Measurements from ENCODE around the gene HDAC4. TPM values are rescaled to one million over a fixed set of nuclear protein-coding genes. Genes with fewer than 3 reads are reported as not detected.
A peak's percentile ranks its signal among the peaks of the same experiment; 100 is the strongest.

Gene HDAC4
- total RNA-seq, 1 donor from 2014 or later: 33.9 TPM

DNA sequence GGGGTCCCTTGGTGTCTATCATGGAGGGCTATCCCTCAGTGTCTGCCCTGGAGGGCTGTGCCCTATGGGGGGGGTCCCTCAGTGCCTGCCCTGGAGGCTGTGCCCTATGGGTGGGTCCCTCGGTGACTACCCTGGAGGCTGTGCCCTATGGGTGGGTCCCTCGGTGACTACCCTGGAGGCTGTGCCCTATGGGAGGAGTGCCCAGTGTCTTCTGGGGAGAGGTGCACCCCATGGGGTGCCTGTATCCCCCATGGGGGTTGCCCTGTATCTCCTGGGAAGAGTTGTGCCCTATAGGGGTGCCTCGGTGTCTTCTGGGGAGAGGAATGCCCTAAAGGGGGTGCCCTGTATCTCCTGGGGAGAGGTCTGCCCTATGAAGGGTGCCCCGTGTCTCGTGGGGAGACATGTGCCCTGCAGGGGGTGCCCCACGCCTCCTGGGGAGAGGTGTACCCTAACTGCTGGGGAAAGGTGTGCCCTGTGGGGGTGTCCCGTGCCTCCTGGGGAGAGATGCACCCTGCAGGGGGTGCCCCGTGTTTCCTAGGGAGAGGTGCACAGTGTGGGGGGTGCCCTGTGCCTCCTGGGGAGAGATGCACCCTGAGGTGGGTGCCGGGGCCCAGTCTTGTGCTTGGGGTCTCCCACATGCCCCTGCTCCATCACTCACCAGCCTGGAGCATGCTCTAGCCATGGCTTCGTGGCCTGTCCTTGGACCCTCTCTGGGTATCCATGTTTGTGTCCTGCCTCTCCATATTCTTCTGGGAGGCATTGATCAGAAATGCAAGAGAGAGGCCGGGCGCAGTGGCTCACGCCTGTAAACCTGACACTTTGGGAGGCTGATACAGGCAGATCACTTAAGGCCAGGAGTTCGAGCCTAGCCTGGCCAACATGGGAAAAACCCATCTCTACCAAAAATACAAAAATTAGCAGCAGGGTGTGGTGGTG, 215.6 kb downstream of the HDAC4 start:
- ATAC-seq: no peak

DNA sequence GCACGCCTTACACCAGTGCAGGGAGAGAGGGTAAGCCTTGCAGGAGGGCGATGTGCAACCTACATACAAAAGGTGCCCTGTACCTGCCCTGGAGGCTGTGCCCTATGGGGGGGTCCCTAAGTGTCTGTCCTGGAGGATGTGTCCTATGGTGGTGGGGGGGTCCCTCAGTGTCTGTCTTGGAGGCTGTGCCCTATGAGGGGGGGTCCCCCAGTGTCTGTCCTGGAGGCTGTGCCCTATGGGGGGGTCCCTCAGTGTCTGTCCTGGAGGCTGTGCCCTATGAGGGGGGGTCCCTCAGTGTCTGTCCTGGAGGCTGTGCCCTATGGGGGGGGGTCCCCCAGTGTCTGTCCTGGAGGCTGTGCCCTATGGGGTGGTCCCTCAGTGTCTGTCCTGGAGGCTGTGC, 216.6 kb downstream of the HDAC4 start:
- ATAC-seq: no peak

DNA sequence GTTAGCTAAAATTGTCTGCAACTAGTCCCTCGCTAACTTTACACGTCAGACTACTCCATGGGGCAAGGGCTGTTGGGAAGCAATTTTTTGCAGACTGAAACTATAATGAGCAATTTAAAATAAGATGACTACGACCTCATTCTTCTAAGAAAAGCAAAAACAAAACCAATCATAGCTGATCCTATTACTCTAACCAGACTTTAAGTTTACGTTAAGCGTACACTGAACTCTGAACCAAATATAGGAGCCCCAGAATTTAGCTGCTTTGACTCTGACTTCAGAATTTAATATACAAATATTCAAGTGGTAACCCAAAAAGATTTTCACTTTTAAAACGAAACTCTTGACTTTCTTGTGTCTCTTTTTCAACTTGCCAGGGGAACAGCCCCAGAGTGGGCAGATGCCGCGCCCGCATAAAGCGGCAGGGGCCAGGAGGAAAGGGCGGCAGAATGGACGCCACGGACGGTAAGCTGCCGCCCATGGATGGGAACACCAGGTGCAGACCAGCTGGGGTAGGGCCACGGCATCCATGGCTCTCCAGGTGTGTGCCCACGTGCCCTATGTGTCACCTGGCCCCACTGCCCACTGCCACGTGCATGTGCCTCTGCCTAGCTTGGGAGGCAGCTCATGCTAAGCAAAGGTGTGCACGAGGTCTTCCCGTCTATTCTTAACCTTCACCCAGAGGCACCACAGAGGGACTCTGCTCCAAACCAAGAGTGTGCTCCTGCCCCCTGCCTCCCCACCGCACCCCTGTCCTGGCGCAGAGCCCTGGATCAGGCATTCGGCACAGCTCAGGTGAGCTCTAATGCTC, 217.6 kb downstream of the HDAC4 start:
- peak; percentile 11 for ATAC-seq

DNA sequence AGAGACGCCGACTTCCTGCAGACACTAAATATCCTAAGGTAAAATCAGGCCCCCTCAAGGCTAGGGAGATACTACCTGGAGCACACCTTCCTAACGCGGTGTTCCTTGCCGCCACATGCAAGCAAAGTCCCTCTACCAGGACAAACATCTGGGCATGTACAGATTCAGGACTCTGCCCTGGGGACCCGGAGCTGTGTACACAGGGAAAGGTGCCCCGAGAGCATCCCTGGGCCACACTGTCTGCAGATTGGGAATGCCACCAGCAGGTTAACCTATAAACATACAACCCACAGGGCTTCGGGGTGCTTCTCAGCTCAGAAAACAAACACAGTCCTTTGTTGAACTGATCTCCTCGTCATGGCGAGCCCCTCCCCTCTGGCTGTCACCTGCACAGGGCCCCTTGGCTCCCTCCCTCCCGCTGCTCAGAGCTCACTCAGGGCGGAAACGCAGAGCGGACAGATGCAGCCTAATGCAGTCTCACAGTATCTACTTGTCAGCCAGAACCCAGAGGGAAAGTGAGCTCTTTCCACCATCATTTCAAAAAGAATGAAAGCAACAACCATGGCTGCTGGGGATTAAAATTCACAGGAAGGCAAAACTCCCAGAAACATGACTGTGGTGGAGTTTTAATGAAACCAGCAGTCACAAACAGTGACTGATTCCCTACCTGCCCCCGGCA, 218.8 kb downstream of the HDAC4 start:
- ATAC-seq: no peak

DNA sequence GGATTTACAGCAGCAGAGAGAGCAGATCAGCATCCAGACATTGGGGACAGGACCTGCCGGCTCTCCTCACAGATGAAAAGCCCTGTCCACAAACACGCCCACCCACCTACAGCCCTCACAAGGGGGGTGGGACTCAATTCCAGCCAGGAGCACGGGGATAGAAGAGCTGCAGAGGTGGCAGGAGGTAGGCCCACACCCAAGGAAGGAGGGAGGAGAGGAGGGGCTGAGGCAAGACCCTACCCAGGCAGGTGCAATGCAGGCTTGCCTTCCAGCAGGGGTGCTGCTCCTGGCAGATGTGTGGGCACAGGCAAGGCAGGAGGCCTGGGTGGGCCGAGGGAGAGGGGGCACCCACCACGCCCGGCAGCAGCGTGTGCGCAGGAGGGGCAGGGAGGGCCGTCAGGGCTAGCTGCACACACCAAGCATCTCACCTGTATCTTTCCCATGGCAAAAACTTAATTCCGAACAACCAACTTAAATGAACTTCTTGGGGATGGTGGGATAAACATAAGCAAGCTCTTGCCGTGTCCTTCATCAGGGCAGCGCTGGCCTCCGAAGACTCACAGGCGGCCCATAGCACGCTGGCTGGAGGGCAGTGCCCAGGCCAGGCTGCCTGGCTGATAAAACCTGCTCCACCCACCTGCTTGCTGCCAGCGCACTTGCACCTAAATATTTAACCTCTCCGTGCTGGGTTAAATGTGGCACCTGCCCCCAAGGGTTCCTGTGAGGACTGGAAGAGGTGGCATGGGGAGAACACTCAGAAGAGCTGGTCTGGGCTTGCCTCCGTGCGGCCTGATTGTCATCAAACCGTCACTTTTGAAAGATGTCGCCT, 219.5 kb downstream of the HDAC4 start:
- no peak for ATAC-seq

DNA sequence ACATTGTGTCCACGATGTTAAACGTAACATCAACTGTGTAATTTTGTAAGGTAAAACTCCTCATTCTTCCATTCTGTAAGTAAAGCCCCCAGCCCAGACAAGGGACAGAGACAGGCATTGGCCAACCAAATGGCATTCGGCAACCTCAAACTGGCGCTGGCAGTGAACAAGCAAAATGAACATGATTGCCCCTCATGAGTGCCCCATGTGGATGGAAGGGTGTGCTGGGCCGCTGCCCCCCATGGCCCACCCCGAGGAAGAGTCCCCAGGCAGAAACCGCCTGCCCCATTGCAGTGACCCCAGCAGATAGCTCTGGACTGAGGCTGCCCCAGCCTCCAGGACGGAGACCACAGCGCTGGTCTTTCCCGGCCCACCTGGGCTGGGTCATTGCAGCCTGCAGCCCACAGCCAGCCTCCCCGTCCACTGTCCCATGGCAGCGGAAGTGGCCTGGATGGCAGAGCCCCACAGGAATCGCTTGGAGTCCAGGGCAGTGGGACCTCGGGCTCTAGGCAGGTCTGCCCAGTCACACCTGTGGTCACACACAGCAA, 220.2 kb downstream of the HDAC4 start:
- ATAC-seq: no peak

DNA sequence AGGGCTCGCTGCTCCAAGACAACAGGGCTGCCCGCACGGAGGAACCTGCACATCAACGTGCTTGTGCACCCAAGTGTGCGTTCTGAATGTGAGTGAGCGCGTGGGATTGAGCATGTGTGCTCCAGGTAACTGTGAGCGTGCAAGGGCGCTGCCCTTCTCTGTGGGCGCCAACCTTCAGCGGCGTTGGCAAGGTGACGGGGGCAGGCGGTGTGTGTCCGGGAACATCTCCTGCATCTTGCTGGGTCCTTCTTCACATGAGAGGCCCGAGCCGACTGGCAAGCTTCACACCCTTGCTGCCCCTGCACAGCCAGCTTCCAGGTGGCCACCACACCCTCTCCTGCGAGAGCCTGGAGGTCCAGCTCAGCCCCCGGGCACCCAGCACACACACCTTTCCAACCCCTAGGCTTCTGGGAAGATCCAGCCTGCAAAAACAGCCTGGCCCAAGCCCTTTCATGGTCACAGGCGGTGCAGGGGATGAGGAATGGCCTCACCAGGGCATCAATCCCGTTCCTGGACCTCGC, 220.9 kb downstream of the HDAC4 start:
- ATAC-seq: no peak

DNA sequence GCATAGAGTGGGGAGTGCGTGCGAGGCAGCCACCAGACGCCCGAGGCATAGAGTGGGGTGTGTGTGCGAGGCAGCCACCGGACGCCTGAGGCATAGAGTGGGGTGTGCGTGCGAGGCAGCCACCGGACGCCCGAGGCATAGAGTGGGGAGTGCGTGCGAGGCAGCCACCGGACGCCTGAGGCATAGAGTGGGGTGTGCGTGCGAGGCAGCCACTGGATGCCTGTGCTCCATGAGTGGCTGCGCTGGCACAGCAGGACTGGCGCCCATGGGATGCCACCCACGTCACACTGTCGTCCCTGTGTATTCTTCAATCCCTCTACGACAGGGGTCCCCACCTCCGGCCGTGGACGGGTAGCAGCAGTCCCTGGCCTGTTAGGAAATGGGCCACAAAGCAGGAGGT, 221.9 kb downstream of the HDAC4 start:
- no peak for ATAC-seq

DNA sequence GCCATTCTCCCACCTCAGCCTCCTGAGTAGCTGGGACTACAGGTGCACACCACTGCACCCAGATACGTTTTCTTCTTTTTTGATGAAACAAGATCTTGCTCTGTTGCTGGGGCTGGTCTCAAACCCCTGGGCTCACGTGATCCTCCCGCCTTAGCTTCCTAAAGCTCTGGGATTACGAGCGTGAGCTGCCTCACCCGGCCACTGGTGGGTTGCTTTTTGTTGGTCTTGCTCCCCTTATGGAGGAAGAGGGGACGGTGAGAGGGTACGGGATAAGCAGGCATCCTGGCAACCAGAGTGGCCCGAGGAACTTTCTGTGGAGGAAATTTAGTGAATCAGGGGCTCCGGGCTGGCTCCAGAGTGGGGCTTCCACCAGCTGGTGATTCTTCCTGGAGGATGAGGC, 222.3 kb downstream of the HDAC4 start:
- ATAC-seq: no peak

DNA sequence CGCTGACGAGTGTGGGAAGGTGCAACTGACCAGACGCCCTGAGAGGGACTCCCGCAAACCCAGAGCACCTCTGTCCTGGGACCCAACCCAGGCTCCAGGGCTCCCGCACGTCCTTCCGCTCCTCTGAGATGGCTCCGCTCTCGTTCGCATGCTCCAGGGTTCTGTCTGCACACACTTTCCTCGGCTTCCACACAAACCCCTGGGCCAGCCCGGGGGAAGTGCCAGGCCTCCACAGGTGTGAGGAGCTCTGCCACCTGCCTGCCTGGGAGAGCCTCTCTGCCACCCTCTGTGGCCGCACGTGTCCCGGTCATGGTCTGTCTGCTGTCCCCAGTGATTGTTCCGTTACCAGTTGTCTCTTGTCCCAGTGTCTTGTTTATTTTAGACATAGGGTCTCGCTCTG, 222.9 kb downstream of the HDAC4 start:
- peak; percentile 14 for ATAC-seq

DNA sequence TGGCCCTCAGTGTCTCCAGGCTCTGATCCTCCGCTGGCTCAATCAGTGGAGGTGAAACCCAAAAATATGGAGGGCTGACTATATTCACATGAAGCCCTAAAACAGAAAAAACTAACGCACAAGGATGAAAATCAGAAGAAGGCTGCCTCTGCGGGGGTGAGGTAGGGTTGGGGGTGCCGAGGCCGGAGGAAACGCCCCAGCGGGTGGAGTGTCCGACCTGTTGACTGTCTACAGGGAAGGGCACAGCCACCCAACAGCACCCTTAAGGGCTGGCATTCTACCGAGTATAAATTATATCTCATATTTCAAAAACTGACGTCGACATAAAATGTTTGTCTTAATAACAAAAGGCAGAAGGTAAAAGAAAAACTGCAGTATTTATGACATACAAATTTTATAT, 223.5 kb downstream of the HDAC4 start:
- ATAC-seq: no peak

DNA sequence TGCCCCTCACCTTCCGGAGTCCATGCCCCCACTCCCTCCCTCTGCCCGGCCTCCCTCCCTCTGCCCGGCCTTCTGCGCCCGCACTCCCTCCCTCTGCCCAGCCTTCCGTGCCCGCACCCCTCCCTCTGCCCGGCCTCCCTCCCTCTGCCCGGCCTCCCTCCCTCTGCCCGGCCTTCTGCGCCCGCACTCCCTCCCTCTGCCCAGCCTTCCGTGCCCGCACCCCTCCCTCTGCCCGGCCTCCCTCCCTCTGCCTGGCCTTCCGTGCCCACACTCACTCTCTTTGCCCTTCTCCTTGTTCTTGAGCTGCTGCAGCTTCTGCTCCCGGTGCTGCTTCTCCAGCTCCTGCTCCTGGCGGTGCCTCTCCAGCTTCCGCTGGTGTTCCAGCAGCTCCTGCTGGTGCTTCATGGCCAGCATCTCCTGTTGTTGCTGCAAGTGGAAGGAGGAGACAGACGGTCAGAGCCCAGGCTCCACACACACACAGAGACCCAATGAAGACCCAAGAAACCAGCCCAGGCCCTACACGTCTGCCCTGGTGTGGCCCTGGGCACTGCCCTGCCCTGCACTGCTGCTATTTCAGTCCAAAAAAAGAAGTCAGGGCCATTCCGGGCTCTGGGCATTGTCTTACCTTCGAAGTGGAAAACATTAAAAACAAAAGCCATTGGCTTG, 224.5 kb downstream of the HDAC4 start:
- ATAC-seq: peak; percentile 34

DNA sequence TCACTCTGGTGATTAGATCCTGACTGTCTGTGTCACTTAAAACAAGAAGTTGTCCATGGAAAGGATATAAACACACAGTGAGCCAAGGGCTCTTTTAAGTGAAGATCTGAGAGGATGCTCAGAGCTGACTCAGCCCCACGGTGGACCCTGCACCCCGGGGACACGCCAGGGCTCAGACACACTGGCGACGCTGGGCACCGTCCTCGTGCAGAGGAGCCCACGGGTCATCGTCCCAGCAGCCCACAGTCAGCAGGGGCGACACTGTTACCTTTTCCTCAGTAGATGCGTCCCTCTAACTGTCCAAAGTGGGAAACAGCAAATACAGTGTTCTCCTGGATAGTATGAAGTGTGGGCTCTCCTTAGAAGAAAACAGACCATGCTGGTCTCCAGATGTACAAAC, 225.6 kb downstream of the HDAC4 start:
- no peak for ATAC-seq

DNA sequence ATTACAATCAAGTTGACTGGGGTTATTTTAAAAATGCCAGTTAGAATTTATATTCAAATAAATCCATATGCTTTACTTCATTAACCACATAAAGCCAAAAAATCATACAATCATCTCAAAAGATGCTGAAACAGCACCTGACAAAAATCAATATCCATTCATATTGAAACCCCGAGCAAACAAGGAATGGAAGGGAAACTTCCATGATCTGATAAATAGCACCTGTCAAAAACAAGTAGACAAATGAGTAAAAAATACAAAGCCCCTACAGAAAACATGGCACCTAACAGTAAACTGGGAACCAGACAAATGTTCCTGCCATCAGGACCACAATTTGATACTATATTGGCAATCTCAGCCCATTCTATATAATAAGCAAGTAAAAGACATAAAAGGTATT, 227.5 kb downstream of the HDAC4 start:
- ATAC-seq: no peak

DNA sequence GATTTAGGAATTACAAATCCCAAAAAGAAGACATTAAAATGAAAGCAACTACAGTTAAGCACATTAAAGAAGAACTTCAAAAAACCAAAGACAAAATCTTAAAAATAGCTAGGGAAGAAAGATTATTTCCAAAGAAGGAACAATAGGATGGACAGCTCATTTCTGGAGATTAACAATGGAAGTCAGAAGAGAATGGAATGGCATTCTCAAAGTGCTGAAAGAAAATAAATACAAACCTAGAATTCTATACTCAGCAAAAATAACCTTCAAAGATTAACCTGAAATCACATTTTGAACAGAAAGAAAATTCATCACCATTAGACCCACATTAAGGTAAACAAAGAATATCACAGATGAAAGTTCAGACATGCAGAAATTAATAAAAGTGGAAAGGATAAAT, 229.2 kb downstream of the HDAC4 start:
- ATAC-seq: no peak

DNA sequence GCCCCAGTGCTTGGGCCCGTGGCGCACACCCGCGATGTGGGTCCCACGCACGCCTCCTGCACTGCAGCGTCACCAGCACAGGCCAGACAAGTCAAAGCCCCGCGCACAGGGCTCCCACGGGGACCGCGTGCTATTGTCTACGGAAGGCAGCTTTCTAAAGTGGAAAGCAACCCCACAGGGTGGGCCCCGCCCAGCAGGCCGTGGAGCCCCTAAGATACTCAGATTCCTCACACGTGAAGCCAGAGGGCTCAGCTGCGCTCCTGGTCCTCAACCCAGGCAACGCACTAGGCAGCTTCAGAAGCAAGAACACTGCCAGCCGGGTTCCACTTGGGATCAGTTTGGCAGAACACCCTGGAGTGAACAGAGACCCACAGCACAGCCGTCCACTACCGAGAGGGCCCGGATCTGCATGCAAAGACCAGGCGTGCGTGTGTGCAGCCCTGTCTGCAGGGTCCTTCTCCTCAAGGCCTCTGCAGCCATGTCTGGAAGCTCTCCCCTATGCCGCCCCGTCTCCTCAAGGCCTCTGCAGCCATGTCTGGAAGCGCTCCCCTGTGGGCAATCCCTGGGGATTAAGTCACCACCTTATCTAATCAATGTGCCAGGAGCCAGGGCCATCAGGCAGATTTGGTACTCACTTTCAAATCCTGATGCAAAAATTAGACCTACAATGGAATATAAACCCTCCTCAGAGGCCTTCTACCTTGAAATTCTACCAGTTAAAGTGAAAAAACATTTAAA, 231.3 kb downstream of the HDAC4 start:
- ATAC-seq: no peak

DNA sequence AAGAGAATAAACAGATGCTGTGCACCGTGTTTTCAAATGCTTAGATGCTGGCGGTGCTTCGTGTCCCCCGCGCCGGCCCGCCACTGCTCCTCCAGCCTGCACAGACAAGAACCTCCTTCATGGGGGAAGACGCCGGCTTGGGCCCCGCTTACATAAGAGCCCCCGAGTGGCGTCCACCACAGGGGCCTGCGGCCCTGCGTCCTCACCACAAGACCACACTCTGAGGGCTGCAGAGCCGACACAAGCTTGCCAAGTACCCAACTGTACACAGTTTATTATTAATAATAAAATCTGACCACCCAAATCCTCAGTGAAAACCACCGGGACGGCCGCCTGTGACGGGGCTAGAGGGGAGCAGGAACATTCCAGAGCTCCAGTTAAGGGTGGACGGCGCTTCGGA, 232.2 kb downstream of the HDAC4 start:
- no peak for ATAC-seq

DNA sequence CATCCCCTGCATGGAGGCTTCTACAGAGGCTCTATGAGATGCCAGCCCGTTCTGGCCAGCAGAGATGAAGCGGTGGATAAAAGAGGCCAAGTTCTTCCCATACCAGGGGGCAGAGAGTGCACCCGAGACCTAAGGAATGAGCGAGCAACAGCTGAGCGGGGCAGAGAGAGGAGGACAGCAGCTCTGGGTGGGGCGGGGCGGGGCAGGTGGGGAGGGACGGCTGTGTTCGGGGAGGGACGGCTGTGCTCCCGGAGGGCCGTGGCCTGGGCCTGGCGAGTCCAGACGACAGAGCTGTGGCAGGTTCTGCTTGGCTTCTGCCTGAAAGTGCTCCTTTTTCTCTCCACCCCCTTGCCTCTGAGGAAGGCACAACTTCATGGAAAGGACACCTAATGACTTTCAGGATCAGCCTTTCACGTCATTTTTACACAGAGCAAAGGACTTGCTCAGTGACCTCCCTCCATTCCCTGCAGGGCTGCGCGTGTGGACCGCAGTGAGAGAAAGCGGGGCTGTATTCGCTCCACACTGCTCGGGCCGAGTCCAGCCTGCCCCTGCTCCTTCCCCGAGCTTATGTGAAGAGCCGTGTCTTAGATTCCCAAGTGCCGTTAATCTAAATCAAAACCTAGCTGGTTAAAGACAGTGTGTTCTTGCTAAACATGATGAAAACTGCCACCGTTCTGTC, 232.9 kb downstream of the HDAC4 start:
- ATAC-seq: no peak

DNA sequence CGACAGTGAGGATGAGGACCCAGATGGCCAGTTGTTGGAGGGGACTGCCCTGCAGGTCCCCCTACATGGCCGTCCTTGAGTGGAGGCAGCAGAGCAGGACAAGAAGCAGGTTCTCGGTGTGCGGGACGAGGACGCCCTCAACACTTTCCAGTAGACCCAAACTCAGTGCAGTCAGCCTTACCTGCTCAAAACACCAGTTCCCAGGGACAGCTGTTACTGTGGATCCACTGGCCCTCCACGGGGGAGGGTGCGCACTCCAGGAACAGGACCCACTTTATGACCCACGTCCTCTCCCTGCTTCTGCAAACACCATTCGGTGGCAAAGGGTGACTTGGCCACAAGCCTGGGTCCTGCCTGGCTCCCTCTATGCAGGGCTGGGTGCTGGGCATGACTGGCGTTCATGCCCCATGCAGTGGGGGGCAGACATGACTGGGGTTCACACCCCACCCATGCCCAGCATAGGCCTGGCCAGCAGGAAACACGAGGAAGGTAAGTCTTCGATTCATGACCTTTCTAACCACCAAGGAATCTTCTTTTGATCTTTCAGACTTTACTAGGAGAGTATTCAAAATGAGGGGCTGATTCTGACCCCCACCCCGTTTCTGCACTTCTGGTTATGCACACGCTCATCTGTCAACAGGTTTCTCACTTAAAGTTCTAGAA, 233.7 kb downstream of the HDAC4 start:
- ATAC-seq: no peak
